PC-3 (cell line): ENCODE measurements around the gene CHRNA9. TPM values are rescaled to one million over a fixed set of nuclear protein-coding genes. Genes with fewer than 3 reads are reported as not detected.

Source experiments
- ATAC-seq: fragments of 200-7000 bp; cut with Tn5 transposase; 2 replicates; pipeline ENCODE4 v1.9.1; 2020; ENCODE audit warnings: mild to moderate bottlenecking, moderate library complexity
- BruUV-seq: library from RNA; stranded (reverse); fragments of 400-500 nt; replicated peaks from 2 replicates; lab custom pipeline; 2021; lab: Mats Ljungman, UMichigan
- CTCF ChIA-PET: fragments of 300-600 bp; sonication (Branson Sonifier 250); formaldehyde crosslinking; loops from one replicate; lab custom pipeline; 2022; ENCODE audit warnings: antibody characterized with exemption; lab: Charles Lee
- POLR2A ChIA-PET: fragments of 300-600 bp; sonication (Branson Sonifier 250); formaldehyde crosslinking; loops from one replicate; lab custom pipeline; 2022; ENCODE audit warnings: antibody characterized with exemption; ENCODE audit not compliant: unreplicated experiment; lab: Charles Lee
- DNase-seq: peaks from one replicate; pipeline ENCODE4 v3.0.0-alpha.2; 2015
- H2AFZ ChIP-seq: fragments of 300-600 bp; sonication (generic); 2 replicates; pipeline ENCODE4 v1.6.0; 2016; ENCODE audit warnings: antibody characterized with exemption, low read length
- H3F3A ChIP-seq: fragments of 300-600 bp; sonication (generic); one replicate; pipeline ENCODE4 v1.6.0; 2017; ENCODE audit warnings: antibody characterized with exemption, low read length, control low read depth, mild to moderate bottlenecking; ENCODE audit not compliant: unreplicated experiment
- H3K27ac ChIP-seq: fragments of 300-600 bp; sonication (generic); 2 replicates; pipeline ENCODE4 v1.5.1; 2016; ENCODE audit warnings: mild to moderate bottlenecking, low read length
- H3K27me3 ChIP-seq: fragments of 300-600 bp; sonication (generic); 2 replicates; pipeline ENCODE4 v1.6.1; 2016; ENCODE audit warnings: low read length, mixed read lengths
- H3K36me3 ChIP-seq: fragments of 300-600 bp; sonication (generic); 2 replicates; pipeline ENCODE4 v1.6.1; 2016; ENCODE audit warnings: low read depth, mixed run types, low read length, mixed read lengths
- H3K4me1 ChIP-seq: fragments of 300-600 bp; sonication (generic); 2 replicates; pipeline ENCODE4 v1.5.1; 2016; ENCODE audit warnings: low read length; ENCODE audit not compliant: insufficient read depth
- H3K4me2 ChIP-seq: fragments of 300-600 bp; sonication (generic); 2 replicates; pipeline ENCODE4 v1.6.0; 2016; ENCODE audit warnings: low read length
- H3K4me3 ChIP-seq: fragments of 300-600 bp; sonication (generic); 2 replicates; pipeline ENCODE4 v1.5.1; 2016; ENCODE audit warnings: mild to moderate bottlenecking, low read length, mixed read lengths
- H3K79me2 ChIP-seq: fragments of 300-600 bp; sonication (generic); 2 replicates; pipeline ENCODE4 v1.6.1; 2017; ENCODE audit warnings: low read length, mixed read lengths
- H3K9ac ChIP-seq: fragments of 300-600 bp; sonication (generic); 2 replicates; pipeline ENCODE4 v1.6.0; 2016; ENCODE audit warnings: mild to moderate bottlenecking, low read length
- H3K9me2 ChIP-seq: fragments of 300-600 bp; sonication (generic); replicated peaks from 2 replicates; pipeline ENCODE4 v1.6.1; 2016; ENCODE audit warnings: mixed run types, low read length, mixed read lengths
- H3K9me3 ChIP-seq: fragments of 300-600 bp; sonication (generic); 2 replicates; pipeline ENCODE4 v1.6.1; 2016; ENCODE audit warnings: low read length, mixed read lengths
- H4K20me1 ChIP-seq: fragments of 300-600 bp; sonication (generic); 2 replicates; pipeline ENCODE4 v1.6.1; 2016; ENCODE audit warnings: low read length, mixed read lengths
- EZH2 ChIP-seq: fragments of 300-600 bp; sonication (generic); IDR thresholded peaks from one replicate; pipeline ENCODE4 v1.6.1; 2017; ENCODE audit warnings: antibody characterized with exemption, mild to moderate bottlenecking, low read length; ENCODE audit not compliant: unreplicated experiment
- EZH2phosphoT487 ChIP-seq: fragments of 300-600 bp; sonication (generic); IDR thresholded peaks from 2 replicates; pipeline ENCODE4 v1.6.1; 2018; ENCODE audit warnings: mild to moderate bottlenecking, antibody characterized with exemption, low read length, borderline replicate concordance
- intact Hi-C: fragments of 100-400 bp; cut with micrococcal nuclease; formaldehyde crosslinking; loops from 2 replicates; pipeline ENCODE4 v1.9.0; 2023
- total RNA-seq: library from RNA; depleted of rRNA; stranded (reverse); fragments of >200 nt; gene quantifications from 2 replicates; pipeline ENCODE4 v1.2.3, GENCODE V29; 2014
- TF ChIP-seq, protein P1 (sequence below): fragments of 300-600 bp; sonication (generic); conservative IDR thresholded peaks from 2 replicates; pipeline ENCODE4 v1.5.1; 2017; ENCODE audit warnings: antibody characterized with exemption, low read depth, mild to moderate bottlenecking, low read length

The CHRNA9 gene
- total RNA-seq, 1 experiment from 2014 or later: not detected

DNA sequence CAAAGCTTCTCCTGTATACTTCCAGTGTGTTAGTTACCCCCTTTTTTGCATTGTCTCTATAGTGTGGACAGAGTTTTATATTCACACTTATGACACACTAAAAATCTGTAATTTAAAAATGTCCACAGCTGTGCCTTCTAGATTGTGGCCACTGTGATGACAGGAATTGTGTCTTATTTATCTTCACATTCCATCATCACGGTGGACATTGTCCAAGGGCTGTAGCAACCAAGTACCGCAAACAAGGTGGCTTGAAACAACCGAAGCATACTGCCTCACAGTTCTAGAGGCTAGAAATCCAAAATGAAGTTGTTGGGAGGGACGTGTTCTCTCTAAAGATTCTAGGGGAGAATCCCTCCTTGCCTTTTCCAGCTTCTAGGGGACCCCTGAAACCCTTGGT, 32.3 kb downstream of the CHRNA9 start:
- Histone ChIP-seq H3F3A (no peaks in the 10 kb centered on the region), H3K4me3 (no peak overlapping the region), H3K27ac (no peak overlapping the region), H3K36me3 (no peaks in the 10 kb centered on the region), H2AFZ (no peak overlapping the region), H3K9me3 (no peaks in the 10 kb centered on the region), H3K9me2 (no peaks in the 10 kb centered on the region), H3K4me1 (peaks cover 10% of the 10 kb centered on the region), H3K9ac (no peak overlapping the region), H3K4me2 (no peak overlapping the region), H3K27me3 (no peaks in the 10 kb centered on the region), H3K79me2 (no peaks in the 10 kb centered on the region), H4K20me1 (no peaks in the 10 kb centered on the region)
- ChIA-PET CTCF (interaction anchor here (0.7 kb wide), 1 partner anchor 51 kb away, joined by 3 read pairs; no protein-coding TSS in a partner anchor), POLR2A (no interaction called here)
- ATAC-seq (no peak), DNase-seq (no peak)
- intact Hi-C loops: no loop called here
- BruUV-seq: no TSS peak
- TF ChIP-seq, protein P1, sequence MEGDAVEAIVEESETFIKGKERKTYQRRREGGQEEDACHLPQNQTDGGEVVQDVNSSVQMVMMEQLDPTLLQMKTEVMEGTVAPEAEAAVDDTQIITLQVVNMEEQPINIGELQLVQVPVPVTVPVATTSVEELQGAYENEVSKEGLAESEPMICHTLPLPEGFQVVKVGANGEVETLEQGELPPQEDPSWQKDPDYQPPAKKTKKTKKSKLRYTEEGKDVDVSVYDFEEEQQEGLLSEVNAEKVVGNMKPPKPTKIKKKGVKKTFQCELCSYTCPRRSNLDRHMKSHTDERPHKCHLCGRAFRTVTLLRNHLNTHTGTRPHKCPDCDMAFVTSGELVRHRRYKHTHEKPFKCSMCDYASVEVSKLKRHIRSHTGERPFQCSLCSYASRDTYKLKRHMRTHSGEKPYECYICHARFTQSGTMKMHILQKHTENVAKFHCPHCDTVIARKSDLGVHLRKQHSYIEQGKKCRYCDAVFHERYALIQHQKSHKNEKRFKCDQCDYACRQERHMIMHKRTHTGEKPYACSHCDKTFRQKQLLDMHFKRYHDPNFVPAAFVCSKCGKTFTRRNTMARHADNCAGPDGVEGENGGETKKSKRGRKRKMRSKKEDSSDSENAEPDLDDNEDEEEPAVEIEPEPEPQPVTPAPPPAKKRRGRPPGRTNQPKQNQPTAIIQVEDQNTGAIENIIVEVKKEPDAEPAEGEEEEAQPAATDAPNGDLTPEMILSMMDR: no peak
- TF ChIP-seq EZH2: no peak
- TF ChIP-seq EZH2phosphoT487: no peak

DNA sequence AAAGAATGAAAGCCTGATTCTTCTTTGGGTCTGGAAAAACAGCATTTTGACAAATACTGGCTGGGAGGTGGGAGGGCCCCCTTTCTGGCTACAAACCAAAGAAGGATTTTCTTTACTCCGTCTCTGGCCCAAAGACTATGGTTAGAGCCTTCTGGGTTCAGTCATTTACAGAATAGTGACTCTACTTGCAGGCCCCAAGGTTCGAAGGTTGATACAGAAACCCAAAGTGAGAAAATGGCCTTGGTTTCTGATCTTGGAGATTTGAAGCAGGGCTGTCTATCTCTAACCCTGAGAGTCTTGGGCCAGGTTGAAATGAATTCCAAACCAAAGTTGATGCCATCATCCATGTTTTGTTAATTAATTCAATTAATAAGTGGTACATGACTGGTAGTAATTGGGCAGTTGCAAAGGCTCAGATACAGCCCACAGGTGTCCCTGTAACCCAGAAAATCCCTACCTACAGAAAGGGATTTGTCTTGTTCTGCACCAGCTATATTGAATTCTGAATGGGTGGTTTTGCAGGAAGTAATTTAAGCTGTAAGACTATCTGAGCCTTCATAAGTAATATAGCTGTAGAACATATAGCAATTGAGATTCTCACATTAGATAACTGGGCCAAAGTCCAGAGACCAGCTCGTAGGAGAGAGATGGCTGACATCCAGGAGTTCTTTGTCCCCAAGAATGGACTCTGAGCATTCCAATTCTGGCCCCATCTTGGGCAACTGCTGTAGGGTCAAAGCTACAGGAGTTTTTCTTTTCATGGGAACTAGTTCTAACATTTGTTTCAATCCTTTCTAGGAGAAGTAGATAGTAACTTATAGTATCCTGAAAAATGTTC, 34.5 kb downstream of the CHRNA9 start:
- ChIA-PET POLR2A (interaction anchor here (0.6 kb wide), 1 partner anchor 23 kb away, joined by 4 read pairs; no protein-coding TSS in a partner anchor), CTCF (interaction anchor here (0.6 kb wide), 2 partner anchors 18 to 89 kb away, joined by 5 to 6 read pairs; no protein-coding TSS in a partner anchor)
- Histone ChIP-seq H3K4me2 (no peak overlapping the region), H3K9me3 (no peaks in the 10 kb centered on the region), H3K79me2 (no peaks in the 10 kb centered on the region), H4K20me1 (no peaks in the 10 kb centered on the region), H3K4me1 (no peaks in the 10 kb centered on the region), H3K27ac (no peak overlapping the region), H3K4me3 (no peak overlapping the region), H2AFZ (no peak overlapping the region), H3K9me2 (no peaks in the 10 kb centered on the region), H3F3A (no peaks in the 10 kb centered on the region), H3K27me3 (no peaks in the 10 kb centered on the region), H3K36me3 (no peaks in the 10 kb centered on the region), H3K9ac (no peak overlapping the region)
- DNase-seq (no peak), ATAC-seq (no peak)
- BruUV-seq: no TSS peak
- intact Hi-C loops: no loop called here
- no peak for TF ChIP-seq EZH2
- TF ChIP-seq, protein P1: no peak
- TF ChIP-seq EZH2phosphoT487: no peak

DNA sequence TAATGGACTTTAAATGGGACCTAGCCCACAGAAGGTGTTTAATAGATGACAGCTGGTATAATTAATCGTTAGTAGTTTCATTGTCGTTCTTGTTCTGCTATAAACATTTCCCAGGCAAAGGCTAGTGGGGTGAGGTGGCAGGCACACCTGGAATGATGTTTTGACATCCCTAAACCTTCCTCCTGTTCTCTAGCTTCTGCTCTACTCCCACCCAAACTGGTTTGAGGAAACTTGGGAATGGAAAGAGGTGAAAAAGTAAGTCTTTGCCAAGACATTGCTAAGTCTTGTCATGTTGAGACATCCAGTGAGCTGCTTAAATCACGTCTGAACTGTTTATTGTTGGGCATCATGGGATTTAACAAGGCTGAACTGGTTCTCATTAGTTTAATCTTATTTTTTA, 37.5 kb downstream of the CHRNA9 start:
- no TSS peak for BruUV-seq
- H3K79me2 ChIP-seq: no peaks in the 10 kb centered on the region
- H3K9me2 ChIP-seq: no peaks in the 10 kb centered on the region
- H2AFZ ChIP-seq: no peak overlapping the region
- H3K4me2 ChIP-seq: no peak overlapping the region
- TF ChIP-seq, protein P1: no peak
- TF ChIP-seq EZH2phosphoT487 (no peak), EZH2 (no peak)
- ATAC-seq (no peak), DNase-seq (no peak)
- no peak overlapping the region for H3K9ac ChIP-seq
- ChIA-PET POLR2A (no interaction called here), CTCF (no interaction called here)
- intact Hi-C loops: no loop called here
- H3K36me3 ChIP-seq: no peaks in the 10 kb centered on the region
- H3K9me3 ChIP-seq: no peaks in the 10 kb centered on the region
- no peaks in the 10 kb centered on the region for H3F3A ChIP-seq
- H3K4me1 ChIP-seq: no peaks in the 10 kb centered on the region
- H3K27ac ChIP-seq: no peak overlapping the region
- H3K4me3 ChIP-seq: no peak overlapping the region
- H4K20me1 ChIP-seq: no peaks in the 10 kb centered on the region
- H3K27me3 ChIP-seq: no peaks in the 10 kb centered on the region
